GM18508 (cell line): ENCODE results near the gene DMAC1.
A peak's percentile ranks its signal among the peaks of the same experiment; 100 is the strongest.

Experiments used
- ATAC-seq: cut with Tn5 transposase; IDR thresholded peaks from one replicate; pipeline ENCODE4 v1.9.1; 2021; ENCODE audit warnings: moderate number of reproducible peaks; ENCODE audit not compliant: insufficient read depth, unreplicated experiment

Gene DMAC1

DNA sequence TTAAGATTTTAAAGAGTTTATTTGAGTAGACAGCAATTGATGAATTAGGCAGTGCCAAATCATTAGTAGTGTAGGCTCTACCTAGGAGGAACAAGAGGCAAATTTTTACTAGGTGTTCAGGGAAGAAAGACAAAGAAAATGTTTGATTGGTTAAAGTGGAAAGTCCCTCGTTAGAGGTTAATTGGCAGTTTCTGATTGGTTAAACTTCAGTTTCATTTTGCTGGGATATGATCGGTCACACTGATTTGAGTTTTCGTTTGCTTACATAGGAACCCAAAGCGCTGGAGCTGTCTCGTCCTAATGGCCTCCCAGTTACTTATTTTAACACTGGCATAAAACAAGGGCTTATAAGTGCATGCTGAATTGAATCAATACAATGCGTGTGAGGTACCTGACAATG lies 15.1 kb downstream of the DMAC1 start:
- ATAC-seq = no peak

DNA sequence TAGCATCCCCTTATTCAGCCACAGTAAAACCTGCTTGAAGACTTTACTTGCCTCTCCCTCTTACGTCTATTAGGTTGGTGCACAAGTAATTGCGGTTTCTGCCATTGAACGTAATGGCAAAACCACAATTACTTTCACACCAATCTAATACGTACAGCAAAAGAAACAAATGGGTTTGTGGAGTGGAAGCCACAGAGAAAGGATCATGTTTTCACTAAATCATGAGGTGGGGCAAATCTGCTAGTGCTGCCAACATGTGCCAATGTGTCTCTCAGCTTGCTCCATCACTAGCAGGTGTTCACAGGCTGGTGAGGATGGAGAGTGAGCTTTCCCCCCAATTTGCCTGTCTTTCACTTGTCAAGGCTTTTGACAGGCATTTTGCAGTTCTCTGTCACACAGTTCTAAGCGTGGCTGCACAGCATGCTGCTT lies 15.9 kb downstream of the DMAC1 start:
- ATAC-seq = no peak

DNA sequence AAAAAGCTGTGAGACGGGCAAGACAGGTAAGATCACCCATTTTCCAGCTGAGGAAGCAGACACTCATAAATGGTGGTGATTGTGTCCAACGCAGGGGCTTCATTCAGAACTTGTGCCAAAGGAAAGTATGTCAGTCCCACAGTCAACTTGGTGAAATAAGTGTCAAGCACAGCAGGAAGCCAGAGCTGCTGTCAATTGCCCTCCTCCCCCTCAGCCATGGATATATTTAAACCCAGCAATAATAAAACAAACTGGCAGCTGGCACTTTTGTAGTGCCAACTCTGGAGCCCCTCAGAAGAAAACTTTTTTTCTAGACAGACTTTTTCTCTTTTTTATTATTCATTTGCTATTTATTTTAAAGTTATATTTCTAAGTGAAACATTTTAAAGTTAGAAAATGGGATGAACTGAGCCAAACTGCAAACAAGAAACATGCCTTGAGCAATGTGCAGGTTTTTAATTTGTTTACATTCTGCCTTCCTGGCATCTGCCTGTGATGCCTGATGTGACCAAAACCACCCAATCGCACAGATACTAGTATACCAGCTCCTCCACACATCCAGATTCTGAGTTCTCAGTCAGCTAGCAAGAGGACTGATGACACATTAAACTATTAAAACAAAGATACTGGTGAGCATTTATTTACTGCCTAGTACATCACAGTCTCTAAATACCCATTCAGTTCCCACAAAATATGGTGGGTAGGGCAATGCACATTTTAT lies 17.0 kb downstream of the DMAC1 start:
- ATAC-seq = no peak

DNA sequence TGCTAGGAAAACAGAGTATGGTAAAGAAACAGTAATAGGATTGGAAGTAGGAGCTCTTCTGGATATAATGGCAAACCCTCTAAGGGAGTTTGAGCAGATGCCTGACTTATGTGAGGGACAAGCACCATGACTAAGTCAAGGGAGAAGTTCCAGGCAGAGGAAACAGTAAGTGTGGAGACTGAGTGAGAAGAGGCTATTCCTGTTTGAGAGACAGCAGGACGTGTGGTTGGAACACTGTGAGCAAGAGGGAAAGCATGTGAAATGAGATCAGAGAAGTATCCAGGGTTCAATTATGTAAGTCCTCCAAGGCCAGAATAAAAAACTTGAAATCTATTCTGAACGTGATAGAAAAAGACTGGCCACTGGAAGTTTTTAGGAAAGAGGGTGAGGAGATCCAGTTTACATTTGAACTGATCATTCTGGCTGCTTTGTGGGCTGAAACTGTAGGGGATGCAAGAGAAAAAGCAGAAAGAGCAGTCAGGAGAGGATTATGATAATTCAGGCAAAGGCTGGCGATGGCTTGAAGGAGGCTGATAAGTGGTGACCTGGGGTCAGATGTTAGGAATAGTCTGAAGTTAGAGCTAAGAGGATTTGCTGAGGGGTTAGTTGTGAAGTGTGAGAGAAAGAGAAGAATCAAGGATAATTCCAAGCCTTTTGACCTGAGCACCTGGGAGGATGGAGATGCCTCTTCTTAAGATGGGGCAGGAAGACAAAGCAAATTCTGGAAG lies 19.2 kb downstream of the DMAC1 start:
- no peak for ATAC-seq

DNA sequence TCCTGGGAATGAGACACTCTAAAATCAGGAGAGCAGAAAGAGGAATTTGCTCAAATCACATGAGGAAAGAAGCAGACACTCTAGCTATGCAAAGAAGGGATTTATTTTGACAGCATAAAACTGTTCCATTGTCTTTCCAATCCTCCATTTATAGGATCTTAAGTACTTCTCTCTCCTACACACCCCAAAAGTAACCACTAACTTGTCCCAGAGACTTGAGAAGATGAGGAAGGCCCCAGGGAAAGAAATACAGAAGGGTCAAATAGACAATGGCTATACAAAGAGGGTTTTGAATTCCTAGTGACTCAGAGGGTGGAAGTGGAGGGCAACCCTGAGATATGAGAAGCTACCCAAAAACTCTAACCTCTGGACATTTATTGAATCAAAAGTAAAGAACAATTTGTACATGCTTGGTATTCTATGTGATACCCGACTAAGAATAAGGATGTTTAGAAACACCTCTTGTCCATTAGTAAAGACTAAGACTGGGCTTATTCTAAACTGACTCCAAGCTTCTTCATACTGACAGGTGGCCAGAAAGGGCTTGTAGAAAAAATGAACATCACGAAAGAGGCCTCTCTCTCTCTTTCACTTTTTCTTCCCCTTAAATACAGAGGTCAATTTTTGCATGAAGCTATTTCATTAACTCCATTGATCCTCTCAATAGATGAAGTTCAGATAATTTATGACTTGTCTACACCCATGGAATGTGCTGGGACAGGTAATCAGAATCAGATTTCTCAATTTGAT lies 20.6 kb downstream of the DMAC1 start:
- no peak for ATAC-seq

DNA sequence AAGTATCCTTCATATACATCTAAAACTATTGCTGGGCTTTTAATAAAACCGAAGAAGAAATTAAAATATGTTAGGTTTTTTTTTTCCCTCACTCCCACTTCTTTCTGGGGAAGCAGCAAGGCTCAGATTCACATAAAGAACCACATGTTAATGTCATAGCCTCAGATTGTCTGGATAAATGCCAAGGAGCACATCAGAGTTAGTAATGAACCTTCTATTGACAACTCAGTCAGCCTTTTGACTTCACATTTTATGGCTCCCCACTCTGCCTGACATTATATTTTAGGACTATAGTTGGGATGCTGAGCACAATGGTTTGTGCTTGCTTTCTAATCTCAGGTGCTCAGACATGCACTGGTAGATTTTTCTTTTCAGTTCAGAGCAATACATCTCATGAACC lies 21.8 kb downstream of the DMAC1 start:
- no peak for ATAC-seq

DNA sequence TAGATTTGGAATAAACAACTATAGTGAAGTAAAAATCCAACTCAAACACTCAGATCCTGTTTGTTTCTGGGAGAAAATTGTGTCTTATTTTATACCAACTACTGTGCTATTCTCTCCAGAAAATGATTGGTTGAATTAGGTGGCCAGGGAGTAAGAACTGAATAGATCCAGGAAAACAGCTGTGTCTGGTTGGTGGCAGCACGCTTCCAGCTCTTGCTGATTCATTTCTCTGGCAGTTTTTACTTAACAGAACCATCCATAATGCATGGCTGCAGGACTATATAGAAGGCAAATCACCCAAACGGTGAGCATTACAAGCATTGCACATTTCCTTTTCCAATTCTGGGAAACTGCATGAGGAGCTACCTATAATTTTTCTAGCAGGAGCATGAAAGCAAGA lies 29.5 kb downstream of the DMAC1 start:
- no peak for ATAC-seq

DNA sequence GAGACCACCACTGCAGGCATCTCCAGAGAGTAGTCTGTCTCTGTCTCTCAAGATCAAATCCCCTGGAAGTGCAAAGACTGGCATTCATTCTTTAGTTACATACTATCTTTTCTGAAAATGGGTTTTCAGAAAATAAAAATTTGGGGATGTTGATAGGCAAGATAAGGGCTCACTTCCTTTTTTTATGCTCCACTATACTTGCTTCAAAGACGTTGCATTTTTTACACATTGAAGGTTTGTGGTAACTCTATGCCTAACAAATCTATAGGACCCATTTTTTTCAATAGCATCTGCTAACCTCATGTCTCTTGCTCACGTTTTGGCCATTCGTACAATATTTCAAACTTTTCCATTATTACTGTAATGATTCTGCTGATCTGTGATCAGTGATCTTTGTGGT lies 37.0 kb downstream of the DMAC1 start:
- ATAC-seq = no peak

DNA sequence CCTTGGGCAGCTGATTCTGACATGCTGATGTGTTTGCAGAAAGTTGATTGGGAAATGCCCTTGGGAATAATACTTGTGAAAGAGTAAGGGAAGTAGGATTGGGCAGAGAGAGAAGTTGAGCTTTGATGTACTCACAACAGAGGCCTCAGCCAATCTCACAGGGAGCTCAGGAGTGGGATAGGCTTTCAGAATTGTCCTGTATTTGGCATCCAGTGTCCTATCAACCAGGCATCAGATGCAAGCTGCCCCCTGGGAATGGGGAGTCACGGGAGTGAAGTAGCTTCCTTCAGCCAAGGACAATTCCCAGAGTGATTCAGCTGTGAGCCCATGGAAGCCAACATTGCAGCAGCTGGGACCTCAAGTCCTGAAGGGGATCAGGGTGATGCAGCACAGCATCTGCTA lies 39.6 kb downstream of the DMAC1 start:
- no peak for ATAC-seq

DNA sequence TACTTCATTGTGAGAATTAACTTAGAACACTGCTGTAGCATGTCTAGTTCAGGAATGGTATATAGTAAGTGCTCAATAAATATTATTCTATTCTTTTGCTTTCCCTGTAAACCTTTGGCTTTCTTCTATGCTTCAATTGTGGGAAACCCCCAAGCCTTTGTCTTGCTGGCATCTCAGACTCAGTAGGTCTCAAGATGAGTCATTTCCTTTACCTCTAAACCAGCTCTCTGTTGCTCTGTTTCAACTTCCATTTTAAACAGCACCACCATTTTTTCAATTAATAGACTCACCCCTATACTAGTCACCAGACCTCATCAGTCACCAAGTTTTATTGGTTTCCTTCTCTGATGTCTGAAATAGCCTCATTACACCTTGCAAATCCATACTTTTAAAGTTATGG lies 43.5 kb downstream of the DMAC1 start:
- peak; percentile 99 for ATAC-seq

DNA sequence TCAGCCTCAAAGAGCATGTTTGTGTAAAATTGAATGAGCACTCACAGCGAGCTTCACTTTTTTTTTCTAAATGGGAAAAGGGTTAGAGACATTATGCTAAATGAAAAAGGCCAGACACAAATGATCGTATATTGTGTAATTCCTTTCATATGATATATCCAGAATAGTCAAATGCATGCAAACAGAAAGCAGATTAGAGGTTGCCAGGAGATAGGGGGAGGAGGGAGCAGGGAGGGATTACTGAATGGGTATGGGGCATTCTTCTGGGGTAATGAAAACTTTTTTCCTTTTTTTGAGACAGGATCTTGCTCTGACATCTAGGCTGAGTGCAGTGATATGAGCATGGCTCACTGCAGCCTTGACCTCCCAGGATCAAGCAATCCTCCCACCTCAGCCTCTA lies 47.1 kb downstream of the DMAC1 start:
- no peak for ATAC-seq
